SHP77 (cell line): Measurements from ENCODE around the gene TMEM92.

Source experiments
- DNase-seq, 2 experiments: peaks; one replicate each; lab custom pipeline; 2025; lab: John Stamatoyannopoulos, UW

TMEM92 gene

DNA sequence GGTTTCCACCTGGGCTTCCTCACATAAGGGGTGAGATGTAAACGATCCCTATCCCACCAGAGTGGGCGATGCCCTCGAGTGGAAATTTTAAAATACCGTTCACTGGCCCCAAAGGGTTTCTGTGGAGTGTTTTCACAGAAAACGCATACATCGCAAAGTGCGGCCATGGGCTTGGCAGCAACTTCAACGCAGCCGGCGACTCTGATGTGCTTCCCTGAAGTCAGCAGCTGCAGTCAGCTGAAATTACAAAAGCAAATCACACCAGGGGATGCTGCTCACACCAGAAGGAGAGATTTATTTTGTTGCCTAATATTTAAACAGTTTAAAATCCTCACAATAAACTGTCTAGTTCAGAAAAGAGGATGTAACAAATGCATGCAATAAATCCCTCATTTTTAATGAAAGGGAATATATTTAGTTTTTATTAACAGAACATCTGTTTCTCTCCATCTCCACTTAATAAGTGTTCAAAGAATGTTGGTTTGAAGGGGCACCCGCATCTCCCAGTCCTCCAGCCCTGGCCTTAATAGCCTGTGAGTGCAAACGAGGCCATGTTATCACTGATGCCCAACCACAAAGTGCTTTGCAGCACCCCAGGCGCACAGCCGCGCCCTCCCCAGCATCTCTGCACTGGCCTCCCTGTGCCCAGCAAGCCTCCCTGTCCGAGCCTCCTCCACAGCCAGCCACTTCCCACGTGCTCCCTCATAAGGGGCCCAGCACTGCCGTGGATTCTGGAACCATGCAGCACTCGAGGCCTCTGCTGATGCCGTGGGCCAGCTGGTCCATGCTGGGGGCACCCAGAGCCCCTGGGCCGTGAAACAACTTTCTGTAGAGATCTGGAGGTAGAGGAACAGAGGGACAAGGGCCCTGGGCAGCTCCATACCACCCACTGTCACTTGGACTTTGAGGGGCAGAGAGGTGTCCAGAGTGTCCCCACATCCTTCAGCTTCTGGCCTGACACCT is 54.4 kb downstream of the TMEM92 start:
- no peak for DNase-seq

DNA sequence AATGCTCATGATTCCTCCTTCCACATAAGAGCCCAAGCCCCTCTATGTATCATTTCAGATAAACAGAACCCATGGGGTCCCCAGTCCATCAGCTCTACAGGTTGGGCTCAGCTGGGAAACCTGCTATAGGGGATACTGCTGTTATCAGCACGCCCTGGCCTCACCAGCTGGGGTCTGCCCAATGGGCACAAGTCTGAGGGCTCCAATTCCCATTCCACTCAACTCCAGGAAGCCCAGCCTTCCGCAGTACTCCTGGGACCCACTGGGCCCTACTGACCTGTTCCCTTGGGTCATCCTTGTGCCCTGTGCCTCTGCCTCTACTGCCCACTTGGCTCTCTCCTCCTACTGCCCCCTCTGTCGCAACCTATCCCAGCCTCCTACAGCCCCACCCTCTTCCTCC is 55.5 kb downstream of the TMEM92 start:
- DNase-seq = no peak

DNA sequence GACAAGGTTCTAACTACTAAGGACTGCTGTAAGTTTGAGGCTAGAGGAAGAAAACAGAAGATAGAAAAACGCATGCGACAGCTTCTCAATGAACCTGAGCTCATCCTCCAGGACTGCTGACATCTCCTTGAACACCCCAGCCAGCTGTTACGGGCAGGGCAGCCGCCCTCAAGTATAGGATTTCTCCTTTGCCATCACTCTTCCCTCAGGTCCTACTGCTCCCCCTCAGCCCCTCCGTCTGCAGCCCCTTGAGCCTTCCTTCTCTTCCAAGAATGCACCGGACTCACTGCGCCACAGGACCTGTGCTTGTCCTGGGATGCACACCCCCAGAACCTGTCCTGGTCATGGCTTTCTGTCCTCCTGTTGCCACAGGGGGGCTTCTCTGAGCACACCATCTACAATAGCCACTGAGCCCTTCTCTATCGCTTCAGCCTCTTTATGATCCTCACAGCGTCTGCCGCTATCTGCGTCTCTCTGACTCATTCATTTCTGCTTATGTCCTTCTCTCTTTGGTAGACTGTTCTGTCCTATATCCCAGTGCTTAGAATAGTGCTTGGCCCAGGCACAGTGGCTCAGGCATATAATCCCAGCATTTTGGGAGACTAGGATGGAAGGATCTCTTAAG is 56.0 kb downstream of the TMEM92 start:
- DNase-seq = no peak
